H1 (cell line): ENCODE measurements around the gene ZSCAN25. TPM values are rescaled to one million over a fixed set of nuclear protein-coding genes. Genes with fewer than 3 reads are reported as not detected.
A peak's percentile ranks its signal among the peaks of the same experiment; 100 is the strongest.

Source experiments
- CTCF ChIA-PET: fragments of 300-600 bp; sonication (Branson Sonifier 250); formaldehyde crosslinking; loops from one replicate; lab custom pipeline; 2021; ENCODE audit not compliant: partially characterized antibody; lab: Charles Lee
- POLR2A ChIA-PET: fragments of 300-600 bp; sonication (Branson Sonifier 250); formaldehyde crosslinking; loops from one replicate; lab custom pipeline; 2021; ENCODE audit warnings: inconsistent platforms; ENCODE audit not compliant: partially characterized antibody; lab: Charles Lee
- DNase-seq, 2 experiments: peaks; one replicate each; pipeline versions ENCODE4 v3.0.0 to v3.0.0-alpha.2; 2010 to 2022; ENCODE audit warnings: low spot score in 2 of 2, low read depth in 1 of 2, mixed read lengths in 1 of 2
- FAIRE-seq: peaks from 2 replicates; lab custom pipeline; 2011; peaks lifted over from hg19 to GRCh38; lab: Jason Lieb, UNC
- H2AFZ ChIP-seq: 2 replicates; pipeline ENCODE4 v1.8.1; 2012; ENCODE audit warnings: low read length, inconsistent platforms
- H2AK5ac ChIP-seq: 2 replicates; pipeline ENCODE4 v1.6.1; 2013; ENCODE audit warnings: low read depth, low read length
- H2BK120ac ChIP-seq: replicated peaks from 2 replicates; pipeline ENCODE3; 2013; ENCODE audit warnings: low read depth, low read length, inconsistent platforms
- H2BK12ac ChIP-seq: 2 replicates; pipeline ENCODE4 v1.6.1; 2013; ENCODE audit warnings: low read depth, low read length
- H2BK15ac ChIP-seq: 2 replicates; pipeline ENCODE4 v1.6.1; 2013; ENCODE audit warnings: low read length
- H2BK20ac ChIP-seq: 2 replicates; pipeline ENCODE4 v1.6.1; 2013; ENCODE audit warnings: low read length
- H2BK5ac ChIP-seq: 2 replicates; pipeline ENCODE4 v1.6.1; 2013; ENCODE audit warnings: low read depth, low read length
- H3K14ac ChIP-seq: 2 replicates; pipeline ENCODE4 v1.6.1; 2013; ENCODE audit warnings: inconsistent platforms; ENCODE audit not compliant: insufficient read length
- H3K18ac ChIP-seq: 2 replicates; pipeline ENCODE4 v1.6.1; 2013; ENCODE audit warnings: low read length; ENCODE audit errors: extremely low read depth
- H3K23ac ChIP-seq: 2 replicates; pipeline ENCODE4 v1.6.1; 2013; ENCODE audit warnings: inconsistent platforms; ENCODE audit not compliant: insufficient read length
- H3K23me2 ChIP-seq: 2 replicates; pipeline ENCODE4 v1.6.1; 2013; ENCODE audit warnings: low read depth, low read length
- H3K27ac ChIP-seq: 2 replicates; pipeline ENCODE4 v1.6.1; 2011; ENCODE audit warnings: low read depth, low read length, inconsistent platforms
- H3K27me3 ChIP-seq, 4 experiments: replicated peaks in 1 of 4; 1 replicate in 1 of 4; 2 replicates in 3 of 4; pipeline versions ENCODE4 v1.6.1 to v1.8.1; 2011 to 2013; ENCODE audit warnings: low read length in 3 of 4, mild to moderate bottlenecking in 3 of 4, inconsistent platforms in 2 of 4, mixed read lengths in 2 of 4, moderate library complexity in 1 of 4; ENCODE audit not compliant: control insufficient read depth in 3 of 4, insufficient read depth in 3 of 4; ENCODE audit errors: extremely low read depth in 1 of 4
- H3K36me3 ChIP-seq, 4 experiments: 2 replicates each; pipeline versions ENCODE4 v1.6.1 to v1.8.1; 2011 to 2013; ENCODE audit warnings: mild to moderate bottlenecking in 4 of 4, low read length in 3 of 4, moderate library complexity in 2 of 4, control low read depth in 1 of 4, inconsistent platforms in 1 of 4; ENCODE audit not compliant: insufficient read depth in 4 of 4, control insufficient read depth in 2 of 4
- H3K4ac ChIP-seq: replicated peaks from 2 replicates; pipeline ENCODE3; 2013; ENCODE audit warnings: low read length, low read depth, mixed read lengths, inconsistent platforms; ENCODE audit not compliant: insufficient read length
- H3K4me1 ChIP-seq, 4 experiments: replicated peaks in 1 of 4; 1 replicate in 1 of 4; 2 replicates in 3 of 4; pipeline versions ENCODE4 v1.6.1 to v1.8.1; 2011 to 2013; ENCODE audit warnings: low read length in 3 of 4, inconsistent platforms in 2 of 4, mixed read lengths in 1 of 4; ENCODE audit not compliant: insufficient read depth in 4 of 4, control insufficient read depth in 3 of 4
- H3K4me2 ChIP-seq, 2 experiments: 2 replicates each; pipeline versions ENCODE4 v1.6.1 to v1.8.1; 2011 to 2013; ENCODE audit warnings: low read depth in 2 of 2, low read length in 2 of 2, control low read depth in 1 of 2, inconsistent platforms in 1 of 2, mild to moderate bottlenecking in 1 of 2; ENCODE audit not compliant: insufficient read depth in 1 of 2
- H3K4me3 ChIP-seq, 4 experiments: fragments of 200-600, 300-600 bp in 1 of 4; sonication (generic), shearing (Covaris generic), sonication (Bioruptor Twin) in 1 of 4; 2 replicates each; pipeline versions ENCODE4 v1.5.1 to v1.8.1; 2011 to 2016; ENCODE audit warnings: low read length in 4 of 4, low read depth in 3 of 4, control low read depth in 2 of 4, inconsistent platforms in 2 of 4, mild to moderate bottlenecking in 2 of 4, mixed read lengths in 1 of 4, moderate library complexity in 1 of 4; ENCODE audit not compliant: insufficient read depth in 2 of 4; ENCODE audit errors: extremely low read depth in 1 of 4
- H3K56ac ChIP-seq: replicated peaks from 2 replicates; pipeline ENCODE3; 2013; ENCODE audit warnings: low read depth, mild to moderate bottlenecking, mixed read lengths, low read length, inconsistent platforms; ENCODE audit not compliant: insufficient read length
- H3K79me1 ChIP-seq: 2 replicates; pipeline ENCODE4 v1.6.1; 2013; ENCODE audit warnings: low read depth, low read length, control low read depth
- H3K79me2 ChIP-seq, 2 experiments: 2 replicates each; pipeline versions ENCODE4 v1.6.1 to v1.8.1; 2012 to 2013; ENCODE audit warnings: low read length in 2 of 2, mild to moderate bottlenecking in 2 of 2, inconsistent platforms in 1 of 2; ENCODE audit not compliant: insufficient read depth in 2 of 2, control insufficient read depth in 1 of 2
- H3K9ac ChIP-seq, 4 experiments: replicated peaks in 1 of 4; 1 replicate in 1 of 4; 2 replicates in 3 of 4; pipeline versions ENCODE4 v1.6.1 to v1.8.1; 2011 to 2013; ENCODE audit warnings: low read depth in 3 of 4, low read length in 3 of 4, control low read depth in 2 of 4, mild to moderate bottlenecking in 2 of 4, moderate library complexity in 2 of 4, inconsistent platforms in 1 of 4; ENCODE audit errors: extremely low read depth in 1 of 4
- H3K9me3 ChIP-seq, 2 experiments: 2 replicates each; pipeline versions ENCODE4 v1.6.1 to v1.8.1; 2012 to 2013; ENCODE audit warnings: mild to moderate bottlenecking in 2 of 2, moderate library complexity in 2 of 2, control low read depth in 1 of 2, inconsistent platforms in 1 of 2, low read depth in 1 of 2, low read length in 1 of 2, mixed read lengths in 1 of 2; ENCODE audit not compliant: insufficient read depth in 2 of 2
- H4K20me1 ChIP-seq, 2 experiments: replicated peaks in 1 of 2; 2 replicates each; pipeline versions ENCODE3 to v1.8.1; 2011 to 2013; ENCODE audit warnings: inconsistent platforms in 2 of 2, low read length in 2 of 2, mild to moderate bottlenecking in 1 of 2; ENCODE audit not compliant: insufficient read depth in 2 of 2, control insufficient read depth in 1 of 2
- H4K5ac ChIP-seq: 2 replicates; pipeline ENCODE4 v1.6.1; 2013; ENCODE audit warnings: low read length, low read depth, mixed read lengths, inconsistent platforms; ENCODE audit not compliant: insufficient read length
- H4K8ac ChIP-seq: 2 replicates; pipeline ENCODE4 v1.8.0; 2013; ENCODE audit warnings: mild to moderate bottlenecking, moderate library complexity, low read length, inconsistent platforms; ENCODE audit not compliant: insufficient read depth; ENCODE audit errors: extremely low read depth
- H4K91ac ChIP-seq: replicated peaks from 2 replicates; pipeline ENCODE3; 2013; ENCODE audit warnings: low read length, mixed read lengths, inconsistent platforms; ENCODE audit not compliant: insufficient read length
- CBX8 ChIP-seq: fragments of 300-800, 300-1000 bp; sonication (generic); IDR thresholded peaks from 2 replicates; pipeline ENCODE4 v1.7.1; 2016; ENCODE audit warnings: low read depth, low read length, borderline replicate concordance
- CHD1 ChIP-seq: IDR thresholded peaks from 2 replicates; pipeline ENCODE4 v1.6.1; 2012; ENCODE audit warnings: low read depth, low read length, improper control_type of control experiment
- CREB1 ChIP-seq: IDR thresholded peaks from 2 replicates; pipeline ENCODE4 v1.6.1; 2012; ENCODE audit warnings: inconsistent platforms
- GABPA ChIP-seq: IDR thresholded peaks from 2 replicates; pipeline ENCODE4 v1.6.1; 2011; ENCODE audit warnings: mild to moderate bottlenecking, low read length, moderate library complexity, borderline replicate concordance; ENCODE audit not compliant: insufficient read depth
- HDAC6 ChIP-seq: IDR thresholded peaks from one replicate; pipeline ENCODE4 v1.7.1; 2012; ENCODE audit warnings: low read depth, mild to moderate bottlenecking, inconsistent platforms, low read length, moderate library complexity
- KDM5A ChIP-seq: fragments of 200-600 bp; IDR thresholded peaks from 2 replicates; pipeline ENCODE4 v1.7.1; 2012; ENCODE audit warnings: mild to moderate bottlenecking, low read length, inconsistent platforms, mixed read lengths
- PHF8 ChIP-seq: fragments of 200-600 bp; sonication (generic); conservative IDR thresholded peaks from 2 replicates; pipeline ENCODE4 v1.7.1; 2012; ENCODE audit warnings: low read depth, mild to moderate bottlenecking, inconsistent platforms, low read length, moderate library complexity
- POLR2A ChIP-seq, 2 experiments: IDR thresholded peaks; 1 replicate in 1 of 2; 2 replicates in 1 of 2; pipeline ENCODE4 v1.6.1; 2011; ENCODE audit warnings: low read depth in 2 of 2, low read length in 2 of 2, mild to moderate bottlenecking in 2 of 2; ENCODE audit errors: control extremely low read depth in 1 of 2
- POLR2AphosphoS5 ChIP-seq: IDR thresholded peaks from 2 replicates; pipeline ENCODE4 v1.6.1; 2011; ENCODE audit warnings: low read depth, low read length
- POU5F1 ChIP-seq: IDR thresholded peaks from 2 replicates; pipeline ENCODE4 v1.6.1; 2011; ENCODE audit warnings: low read depth, mild to moderate bottlenecking, low read length, moderate library complexity
- RFX5 ChIP-seq: IDR thresholded peaks from 2 replicates; pipeline ENCODE4 v1.6.1; 2011; ENCODE audit warnings: low read depth, low read length, improper control_type of control experiment, borderline replicate concordance
- SIRT6 ChIP-seq: IDR thresholded peaks from one replicate; pipeline ENCODE4 v1.7.1; 2012; ENCODE audit warnings: low read length, inconsistent platforms
- SP4 ChIP-seq: IDR thresholded peaks from 2 replicates; pipeline ENCODE4 v1.6.1; 2012; ENCODE audit warnings: low read length, inconsistent platforms
- WGBS, 2 experiments: shearing (Covaris generic) in 1 of 2; methylation state at CpG; one replicate each; pipeline versions ENCODE4 v1.1.6 to v1.1.7; 2013 to 2015; ENCODE audit warnings: low lambda C conversion rate in 2 of 2, mixed read lengths in 2 of 2, inconsistent platforms in 1 of 2, low coverage in 1 of 2, missing lambda C conversion rate in 1 of 2; ENCODE audit not compliant: insufficient replicate concordance in 2 of 2, insufficient coverage in 1 of 2, insufficient read length in 1 of 2; ENCODE audit errors: extremely low coverage in 1 of 2, missing lambda C conversion rate in 1 of 2; 5-methylcytosine and 5-hydroxymethylcytosine counted together
- polyA plus RNA-seq, 7 experiments: library from polyadenylated mRNA; depleted of rRNA in 3 of 7; stranded (reverse) in 5 of 7; unstranded in 2 of 7; fragments of >200 nt in 5 of 7; fragments of 200-250 nt in 2 of 7; gene quantifications; 1 replicate in 5 of 7; 2 replicates in 1 of 7; 4 replicates in 1 of 7; pipeline versions ENCODE4 v1.2.1 to v1.2.3, GENCODE V29; 2011 to 2013; ENCODE audit warnings: missing spikeins in 2 of 7, mixed read lengths in 2 of 7
- total RNA-seq: library from RNA; stranded (reverse); fragmentation: NEBNext Ultra II Directional; extraction: Animal tissue kit (Norgen Biotek cat#: 25700); gene quantifications from 2 replicates; pipeline ENCODE4 v1.2.1, GENCODE V29; 2021
- TF ChIP-seq, protein P1 (sequence below): IDR thresholded peaks from 2 replicates; pipeline ENCODE4 v1.6.1; 2011; ENCODE audit warnings: low read depth, mild to moderate bottlenecking, low read length; ENCODE audit not compliant: insufficient read depth
- TF ChIP-seq, protein P2 (sequence below): IDR thresholded peaks from 2 replicates; pipeline ENCODE4 v1.6.1; 2012; ENCODE audit warnings: inconsistent platforms

Gene ZSCAN25
- total and polyA plus RNA-seq, 2 of the 8 experiments (the other 6 are each of a cell fraction or from before 2014, with no cell fraction given): 10.1 to 18.6 TPM

GRCh38 chr7:99679032-99679399, 62.3 kb downstream of the ZSCAN25 start:
- ChIA-PET POLR2A (no interaction called here), CTCF (no interaction called here)
- no peak overlapping the region for H3K23ac ChIP-seq
- no peaks in the 10 kb centered on the region for H3K36me3 ChIP-seq
- no peak overlapping the region for H3K9ac ChIP-seq
- no peaks in the 10 kb centered on the region for H4K20me1 ChIP-seq
- H3K4me3 ChIP-seq: no peak overlapping the region
- no peaks in the 10 kb centered on the region for H3K27me3 ChIP-seq
- no peak overlapping the region for H4K8ac ChIP-seq
- H4K5ac ChIP-seq: no peak overlapping the region
- WGBS, 2 experiments: 69% methylated on average over 4 of the region's 4 CpGs; no CpG with 5 or more reads in 1 of the 2 experiments
- no peak overlapping the region for H2BK12ac ChIP-seq
- H3K4me1 ChIP-seq: peaks cover 0 to 3% (median 0%) of the 10 kb centered on the region in 4 experiments; a peak in 1 of 7 replicates
- H2AFZ ChIP-seq: no peak overlapping the region
- H3K79me1 ChIP-seq: no peaks in the 10 kb centered on the region
- H3K18ac ChIP-seq: no peak overlapping the region
- H3K4me2 ChIP-seq: no peak overlapping the region
- no peak overlapping the region for H2BK120ac ChIP-seq
- no peak overlapping the region for H3K56ac ChIP-seq
- H3K23me2 ChIP-seq: no peaks in the 10 kb centered on the region
- H3K14ac ChIP-seq: no peak overlapping the region
- FAIRE-seq (no peak), DNase-seq (no peak)
- no peak overlapping the region for H3K27ac ChIP-seq
- no peak overlapping the region for H3K4ac ChIP-seq
- H3K79me2 ChIP-seq: no peaks in the 10 kb centered on the region
- H2BK20ac ChIP-seq: no peak overlapping the region
- H4K91ac ChIP-seq: no peak overlapping the region
- H2AK5ac ChIP-seq: peak overlapping the region; percentile 44; the same call in 1 of the 2 replicates
- no peak overlapping the region for H2BK5ac ChIP-seq
- no peaks in the 10 kb centered on the region for H3K9me3 ChIP-seq
- H2BK15ac ChIP-seq: no peak overlapping the region
- TF ChIP-seq, protein P1, sequence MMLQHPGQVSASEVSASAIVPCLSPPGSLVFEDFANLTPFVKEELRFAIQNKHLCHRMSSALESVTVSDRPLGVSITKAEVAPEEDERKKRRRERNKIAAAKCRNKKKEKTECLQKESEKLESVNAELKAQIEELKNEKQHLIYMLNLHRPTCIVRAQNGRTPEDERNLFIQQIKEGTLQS: no peak
- TF ChIP-seq CBX8: no peak
- no peak for TF ChIP-seq HDAC6
- no peak for TF ChIP-seq SIRT6
- no peak for TF ChIP-seq POLR2AphosphoS5
- no peak for TF ChIP-seq KDM5A
- TF ChIP-seq CREB1: no peak
- no peak for TF ChIP-seq POU5F1
- TF ChIP-seq CHD1: no peak
- TF ChIP-seq GABPA: no peak
- no peak for TF ChIP-seq POLR2A (IDR thresholded peaks at IDR 0.05; ENCODE audit: control extremely low read depth in 1 of 2, low read depth in 2 of 2, low read length in 2 of 2)
- TF ChIP-seq RFX5: no peak
- TF ChIP-seq, protein P2, sequence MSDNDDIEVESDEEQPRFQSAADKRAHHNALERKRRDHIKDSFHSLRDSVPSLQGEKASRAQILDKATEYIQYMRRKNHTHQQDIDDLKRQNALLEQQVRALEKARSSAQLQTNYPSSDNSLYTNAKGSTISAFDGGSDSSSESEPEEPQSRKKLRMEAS: no peak
- TF ChIP-seq SP4: no peak
- TF ChIP-seq PHF8: no peak
